K562 (cell line): ENCODE results near the gene GABRR2.

Source experiments
- CTCF ChIP-seq, 3 experiments: IDR thresholded peaks in 2 of 3; conservative IDR thresholded peaks in 1 of 3; 2 replicates each; pipeline ENCODE4 v1.5.1; 2011 to 2012; ENCODE audit warnings: low read length in 3 of 3, mild to moderate bottlenecking in 3 of 3, control low read depth in 2 of 3, improper control_type of control experiment in 1 of 3, inconsistent platforms in 1 of 3, low read depth in 1 of 3, mixed read lengths in 1 of 3, moderate library complexity in 1 of 3; ENCODE audit not compliant: insufficient read depth in 2 of 3
- MAFF ChIP-seq: IDR thresholded peaks from 2 replicates; pipeline ENCODE4 v1.6.1; 2012; ENCODE audit warnings: low read length, improper control_type of control experiment
- PATZ1 ChIP-seq: fragments of 250-450 bp; sonication (Bioruptor Pico); IDR thresholded peaks from 2 replicates; pipeline ENCODE4 v1.5.0; 2020; ENCODE audit warnings: mild to moderate bottlenecking, borderline replicate concordance

GRCh38 chr6:89212472-89212871 is 102.6 kb downstream of the GABRR2 start:
- TF ChIP-seq MAFF (no peak), PATZ1 (CRISPR knock-in tag) (no peak), CTCF (IDR thresholded peaks at IDR 0.05 in 2 of 3, conservative IDR thresholded peaks at IDR 0.05 in 1 of 3; ENCODE audit: insufficient read depth in 2 of 3, low read depth in 1 of 3, low read length in 3 of 3) (no peak)
